ENCODE measurements around the gene TPH1.
"Not testable (repeated sequence)": the region's sequence is repeated elsewhere in the genome, so short reads cannot be mapped to it uniquely, and the experiment has no call there.

The TPH1 gene

GRCh38 chr11:18001191-18001590 is 44.9 kb downstream of the TPH1 start:
- no peaks in the 10 kb centered on the region for H3K4me1 ChIP-seq (ENCODE audit: insufficient read depth, low read length)

GRCh38 chr11:18000760-18001159 is 45.3 kb downstream of the TPH1 start:
- Histone ChIP-seq H3K36me3 (ENCODE audit: insufficient read depth, low read length) (peaks cover 30% of the 10 kb centered on the region), H3K4me1 (ENCODE audit: insufficient read depth, low read length) (no peaks in the 10 kb centered on the region), H3K4me3 (ENCODE audit: low read depth in 1 of 2, low read length in 2 of 2) (no peak overlapping the region), H3K27ac (ENCODE audit: low read depth, low read length) (no peak overlapping the region), H3K27me3 (ENCODE audit: control insufficient read depth in 1 of 2, insufficient read depth in 2 of 2, low read length in 2 of 2) (no peaks in the 10 kb centered on the region), H3K9ac (ENCODE audit: low read length) (no peak overlapping the region), H3K9me3 (ENCODE audit: low read length) (no peaks in the 10 kb centered on the region)

More at GRCh38 chr11:18001191-18001590, 44.9 kb downstream of the TPH1 start:
- no peak overlapping the region for H3K9ac ChIP-seq (ENCODE audit: low read length)
- no peaks in the 10 kb centered on the region for H3K9me3 ChIP-seq (ENCODE audit: low read length)
- H3K4me3 ChIP-seq (ENCODE audit: low read depth in 1 of 2, low read length in 2 of 2) = no peak overlapping the region
- H3K36me3 ChIP-seq (ENCODE audit: insufficient read depth, low read length) = peaks cover 26% of the 10 kb centered on the region
- H3K27ac ChIP-seq (ENCODE audit: low read depth, low read length) = no peak overlapping the region
- no peaks in the 10 kb centered on the region for H3K27me3 ChIP-seq (ENCODE audit: control insufficient read depth in 1 of 2, insufficient read depth in 2 of 2, low read length in 2 of 2)

GRCh38 chr11:18000128-18000527 is 45.9 kb downstream of the TPH1 start:
- not testable (repeated sequence) for H3K4me1 ChIP-seq (ENCODE audit: insufficient read depth, low read length); H3K9me3 ChIP-seq (ENCODE audit: low read length); H3K27ac ChIP-seq (ENCODE audit: low read depth, low read length); H3K27me3 ChIP-seq (ENCODE audit: control insufficient read depth in 1 of 2, insufficient read depth in 2 of 2, low read length in 2 of 2); H3K9ac ChIP-seq (ENCODE audit: low read length); H3K4me3 ChIP-seq (ENCODE audit: low read depth in 1 of 2, low read length in 2 of 2)
- peaks cover 36% of the 10 kb centered on the region for H3K36me3 ChIP-seq (ENCODE audit: insufficient read depth, low read length)

Data from muscle layer of colon (tissue), 2 donors.